ENCODE measurements around the gene LRTM2.

DNA sequence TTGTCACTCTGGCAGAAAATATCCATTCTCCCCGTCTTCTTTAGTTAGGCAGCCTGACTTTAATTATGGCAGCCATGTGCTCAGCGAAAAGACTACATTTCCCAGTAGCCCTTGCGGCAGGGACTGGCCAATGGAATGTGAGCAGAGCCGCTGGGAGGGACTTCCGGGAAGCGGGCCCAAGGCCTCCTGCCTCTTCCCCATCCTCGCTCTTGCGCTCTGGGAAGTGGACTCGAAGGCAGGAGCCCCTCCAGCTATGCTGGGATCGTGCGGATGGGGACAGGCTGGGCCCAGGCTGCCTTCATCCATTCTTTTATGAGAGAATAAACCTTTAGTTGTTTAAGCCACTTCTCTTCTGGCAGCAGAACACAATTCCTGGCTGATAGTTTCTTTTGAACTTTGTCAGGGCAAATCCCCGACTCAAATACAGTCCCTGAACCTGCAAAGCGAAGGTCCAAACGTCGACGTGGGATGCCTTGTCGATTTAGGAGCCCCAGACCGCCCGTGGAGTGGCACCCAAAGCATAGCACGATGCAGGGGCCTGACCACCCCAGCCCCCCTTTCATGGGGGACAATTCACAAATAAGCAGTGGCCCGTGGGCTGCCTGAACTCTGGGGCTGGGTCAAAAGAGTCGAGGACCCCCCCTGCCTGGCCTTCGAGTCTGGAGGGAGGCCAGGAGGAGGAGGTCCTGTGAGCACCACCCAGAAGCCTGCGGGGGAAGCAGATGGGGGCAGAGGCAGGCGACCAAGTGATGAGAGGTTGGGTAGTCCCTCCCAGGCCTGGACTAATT is 15.6 kb upstream of the LRTM2 start:
- no peak for TF ChIP-seq MXI1 (IDR thresholded peaks at IDR 0.05; ENCODE audit: borderline replicate concordance, low read depth, low read length)
- no peak for TF ChIP-seq CTCF (conservative IDR thresholded peaks at IDR 0.05; ENCODE audit: low read depth, low read length)
- no peak for TF ChIP-seq POLR2A (IDR thresholded peaks at IDR 0.05; ENCODE audit: low read depth, low read length)
- TF ChIP-seq RAD21 (IDR thresholded peaks at IDR 0.05; ENCODE audit: low read length), result no peak
- TF ChIP-seq RCOR1 (IDR thresholded peaks at IDR 0.05; ENCODE audit: insufficient replicate concordance, low read length), result no peak
- TF ChIP-seq RFX5 (IDR thresholded peaks at IDR 0.05; ENCODE audit: low read depth, low read length), result no peak
- no peak for TF ChIP-seq MAZ (IDR thresholded peaks at IDR 0.05; ENCODE audit: borderline replicate concordance, low read depth, low read length)
- TF ChIP-seq SMC3 (IDR thresholded peaks at IDR 0.05; ENCODE audit: low read depth, low read length), result 0 out of 2 replicates have a peak, but pooled peaks have one; percentile 4
- peak; percentile 27; the same call in 1 of the 2 replicates for TF ChIP-seq USF2 (IDR thresholded peaks at IDR 0.05; ENCODE audit: low read depth, low read length)
- TF ChIP-seq CEBPB (IDR thresholded peaks at IDR 0.05; ENCODE audit: low read depth, low read length), result no peak
- no peak for TF ChIP-seq FOS (IDR thresholded peaks at IDR 0.05; ENCODE audit: low read depth, low read length)

Data from IMR-90 (cell line).